ENCODE measurements around the gene GUCY2C. TPM values are rescaled to one million over a fixed set of nuclear protein-coding genes. Genes with fewer than 3 reads are reported as not detected.

The GUCY2C gene
- total RNA-seq, 2 experiments from 2014 or later: 0.16 to 0.32 TPM

DNA sequence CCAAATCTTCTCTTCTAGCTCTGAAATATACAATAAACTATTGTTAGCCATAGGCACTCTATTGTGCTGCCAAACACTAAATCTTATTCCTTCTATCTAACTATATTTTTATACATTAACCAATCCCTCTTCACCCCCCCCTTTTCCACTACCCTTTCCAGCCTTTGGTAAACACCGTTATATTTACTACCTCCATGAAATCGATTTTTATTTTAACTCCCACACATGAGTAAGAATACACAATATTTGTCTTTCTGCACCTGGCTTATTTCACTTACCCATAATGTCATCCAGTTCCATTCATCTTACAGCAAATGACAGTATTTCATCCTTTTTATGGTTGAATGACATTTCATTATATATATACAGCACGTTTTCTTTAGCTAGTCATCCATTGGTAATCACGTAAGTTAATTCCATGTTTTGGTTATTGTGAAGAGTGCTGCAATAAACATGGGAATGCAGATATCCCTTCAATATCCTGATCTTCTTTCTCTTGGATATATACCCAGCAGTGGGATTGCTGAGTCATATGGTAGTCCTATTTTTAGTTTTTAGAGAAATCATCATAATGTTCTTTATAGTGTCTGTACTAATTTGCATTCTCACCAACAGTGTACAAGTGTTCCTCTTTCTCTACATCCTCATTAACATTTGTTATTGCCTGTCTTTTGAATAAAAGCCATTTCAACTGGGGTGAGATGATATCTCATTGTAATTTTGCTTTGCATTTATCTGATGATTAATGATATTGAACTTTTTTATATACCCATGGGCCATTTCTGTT is 94.5 kb downstream of the GUCY2C start:
- Histone ChIP-seq H4K20me1 (ENCODE audit: insufficient read depth, low read length) (no peaks in the 10 kb centered on the region), H3K36me3 (ENCODE audit: insufficient read depth, low read length) (peaks cover 20% of the 10 kb centered on the region; the same call in 1 of the 2 replicates), H3K27ac (ENCODE audit: low read depth, low read length, poor library complexity, severe bottlenecking) (no peak overlapping the region), H3K4me1 (ENCODE audit: insufficient read depth, low read length, poor library complexity, severe bottlenecking) (no peaks in the 10 kb centered on the region), H3K9me2 (ENCODE audit: insufficient read depth, low read length) (no peaks in the 10 kb centered on the region), H3K4me3 (ENCODE audit: low read depth, low read length, poor library complexity, severe bottlenecking) (no peak overlapping the region), H3K9me3 (ENCODE audit: low read length) (peaks cover 50% of the 10 kb centered on the region; the same call in 1 of the 2 replicates), H2AFZ (ENCODE audit: low read length) (no peak overlapping the region), H3K4me2 (ENCODE audit: low read length) (no peak overlapping the region), H3K79me2 (ENCODE audit: insufficient read depth, low read depth, low read length) (no peaks in the 10 kb centered on the region)
- DNase-seq (ENCODE audit: low spot score): no peak
- TF ChIP-seq EZH2phosphoT487 (IDR thresholded peaks at IDR 0.05; ENCODE audit: borderline replicate concordance, low read depth, low read length): no peak
- TF ChIP-seq, protein P1, sequence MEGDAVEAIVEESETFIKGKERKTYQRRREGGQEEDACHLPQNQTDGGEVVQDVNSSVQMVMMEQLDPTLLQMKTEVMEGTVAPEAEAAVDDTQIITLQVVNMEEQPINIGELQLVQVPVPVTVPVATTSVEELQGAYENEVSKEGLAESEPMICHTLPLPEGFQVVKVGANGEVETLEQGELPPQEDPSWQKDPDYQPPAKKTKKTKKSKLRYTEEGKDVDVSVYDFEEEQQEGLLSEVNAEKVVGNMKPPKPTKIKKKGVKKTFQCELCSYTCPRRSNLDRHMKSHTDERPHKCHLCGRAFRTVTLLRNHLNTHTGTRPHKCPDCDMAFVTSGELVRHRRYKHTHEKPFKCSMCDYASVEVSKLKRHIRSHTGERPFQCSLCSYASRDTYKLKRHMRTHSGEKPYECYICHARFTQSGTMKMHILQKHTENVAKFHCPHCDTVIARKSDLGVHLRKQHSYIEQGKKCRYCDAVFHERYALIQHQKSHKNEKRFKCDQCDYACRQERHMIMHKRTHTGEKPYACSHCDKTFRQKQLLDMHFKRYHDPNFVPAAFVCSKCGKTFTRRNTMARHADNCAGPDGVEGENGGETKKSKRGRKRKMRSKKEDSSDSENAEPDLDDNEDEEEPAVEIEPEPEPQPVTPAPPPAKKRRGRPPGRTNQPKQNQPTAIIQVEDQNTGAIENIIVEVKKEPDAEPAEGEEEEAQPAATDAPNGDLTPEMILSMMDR (conservative IDR thresholded peaks at IDR 0.05; ENCODE audit: low read length): no peak
- no TSS peak for BruUV-seq (replicated peaks)
- ChIA-PET POLR2A (interaction anchor here (1.0 to 1.6 kb wide), 2 partner anchors 9 to 21 kb away, joined by 3 to 4 read pairs; no protein-coding TSS in a partner anchor), CTCF (ENCODE audit: unreplicated experiment) (no interaction called here)
- intact Hi-C loops (cut with micrococcal nuclease; ENCODE audit: unreplicated experiment): no loop called here

DNA sequence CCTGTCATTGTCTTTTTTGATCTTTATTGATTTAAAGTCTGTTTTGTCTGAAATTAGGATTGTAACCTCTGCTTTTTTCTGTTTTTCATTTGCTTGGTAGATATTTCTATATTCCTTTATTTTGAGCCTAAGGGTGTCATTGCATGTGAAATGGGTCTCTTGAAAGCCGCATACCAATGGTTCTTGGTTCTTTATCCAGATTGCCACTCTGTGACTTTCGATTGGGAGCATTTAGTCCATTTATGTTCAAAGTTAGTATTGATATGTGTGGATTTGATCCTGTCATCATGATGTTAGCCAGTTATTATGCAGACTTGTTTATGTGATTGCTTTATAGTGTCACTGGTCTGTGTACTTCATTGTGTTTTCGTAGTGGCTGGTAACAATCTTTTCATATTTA is 98.9 kb downstream of the GUCY2C start:
- DNase-seq (ENCODE audit: low spot score): no peak
- H3K4me3 ChIP-seq (ENCODE audit: low read depth, low read length, poor library complexity, severe bottlenecking): no peak overlapping the region
- CTCF ChIA-PET (ENCODE audit: unreplicated experiment): no interaction called here
- POLR2A ChIA-PET: interaction anchor here (0.6 to 1.5 kb wide), 3 partner anchors 13 to 124 kb away, joined by 3 to 4 read pairs (median 4); no protein-coding TSS in a partner anchor
- TF ChIP-seq, protein P1 (conservative IDR thresholded peaks at IDR 0.05; ENCODE audit: low read length): no peak
- no peak for TF ChIP-seq EZH2phosphoT487 (IDR thresholded peaks at IDR 0.05; ENCODE audit: borderline replicate concordance, low read depth, low read length)
- H3K9me2 ChIP-seq (ENCODE audit: insufficient read depth, low read length): no peaks in the 10 kb centered on the region
- H3K36me3 ChIP-seq (ENCODE audit: insufficient read depth, low read length): no peaks in the 10 kb centered on the region; the same call in 1 of the 2 replicates
- no peak overlapping the region for H3K27ac ChIP-seq (ENCODE audit: low read depth, low read length, poor library complexity, severe bottlenecking)
- no TSS peak for BruUV-seq (replicated peaks)
- H3K4me1 ChIP-seq (ENCODE audit: insufficient read depth, low read length, poor library complexity, severe bottlenecking): no peaks in the 10 kb centered on the region
- H2AFZ ChIP-seq (ENCODE audit: low read length): no peak overlapping the region
- no peaks in the 10 kb centered on the region for H4K20me1 ChIP-seq (ENCODE audit: insufficient read depth, low read length)
- H3K79me2 ChIP-seq (ENCODE audit: insufficient read depth, low read depth, low read length): no peaks in the 10 kb centered on the region
- intact Hi-C loops (cut with micrococcal nuclease; ENCODE audit: unreplicated experiment): no loop called here
- no peak overlapping the region for H3K4me2 ChIP-seq (ENCODE audit: low read length)
- H3K9me3 ChIP-seq (ENCODE audit: low read length): peaks cover 6% of the 10 kb centered on the region; the same call in 1 of the 2 replicates

DNA sequence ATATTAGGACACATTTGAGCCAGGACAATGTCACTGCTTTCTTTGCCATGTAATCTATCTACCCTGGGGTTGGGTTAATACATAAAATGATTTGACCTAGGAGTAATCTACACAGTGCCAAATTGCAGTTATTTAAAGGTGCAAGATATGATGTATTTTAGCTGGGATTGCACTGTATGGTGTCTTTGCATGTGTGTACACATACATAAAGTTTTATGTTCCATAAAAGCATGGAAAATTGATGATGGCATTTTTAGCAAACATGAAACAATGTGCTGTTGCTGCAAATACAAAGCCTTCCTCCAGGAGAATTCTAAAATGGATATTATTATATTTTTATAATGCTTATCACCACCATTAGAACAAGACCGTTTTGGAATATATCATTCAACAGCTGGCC is 104.7 kb downstream of the GUCY2C start:
- no peak overlapping the region for H3K27ac ChIP-seq (ENCODE audit: low read depth, low read length, poor library complexity, severe bottlenecking)
- no peaks in the 10 kb centered on the region for H4K20me1 ChIP-seq (ENCODE audit: insufficient read depth, low read length)
- peak overlapping the region; percentile 80; the same call in 1 of the 2 replicates for H2AFZ ChIP-seq (ENCODE audit: low read length)
- H3K4me1 ChIP-seq (ENCODE audit: insufficient read depth, low read length, poor library complexity, severe bottlenecking): peaks cover 19% of the 10 kb centered on the region
- H3K36me3 ChIP-seq (ENCODE audit: insufficient read depth, low read length): peaks cover 5% of the 10 kb centered on the region
- H3K4me2 ChIP-seq (ENCODE audit: low read length): peak overlapping the region; percentile 15; the same call in 1 of the 2 replicates
- POLR2A ChIA-PET: interaction anchor here (0.7 to 2.0 kb wide), 3 partner anchors 9 to 18 kb away, joined by 3 to 10 read pairs (median 3); no protein-coding TSS in a partner anchor
- CTCF ChIA-PET (ENCODE audit: unreplicated experiment): interaction anchor here (0.6 to 0.7 kb wide), 2 partner anchors 14 to 702 kb away, joined by 3 to 4 read pairs; no protein-coding TSS in a partner anchor
- no peak for TF ChIP-seq EZH2phosphoT487 (IDR thresholded peaks at IDR 0.05; ENCODE audit: borderline replicate concordance, low read depth, low read length)
- TF ChIP-seq, protein P1 (conservative IDR thresholded peaks at IDR 0.05; ENCODE audit: low read length): no peak
- intact Hi-C loops (cut with micrococcal nuclease; ENCODE audit: unreplicated experiment): no loop called here
- no peaks in the 10 kb centered on the region for H3K79me2 ChIP-seq (ENCODE audit: insufficient read depth, low read depth, low read length)
- no peak overlapping the region for H3K4me3 ChIP-seq (ENCODE audit: low read depth, low read length, poor library complexity, severe bottlenecking)
- no TSS peak for BruUV-seq (replicated peaks)
- no peak for DNase-seq (ENCODE audit: low spot score)
- H3K9me3 ChIP-seq (ENCODE audit: low read length): no peaks in the 10 kb centered on the region
- no peaks in the 10 kb centered on the region for H3K9me2 ChIP-seq (ENCODE audit: insufficient read depth, low read length)
